DND-41 (cell line): ENCODE measurements around the gene OR2T11.

Source experiments
- ATAC-seq: fragments of 200-7000 bp; cut with Tn5 transposase; 3 replicates; pipeline ENCODE4 v1.9.1; 2021; ENCODE audit warnings: low read depth; ENCODE audit not compliant: insufficient read depth
- DNase-seq: peaks from one replicate; pipeline ENCODE4 v3.0.0-alpha.2; 2020
- H2AFZ ChIP-seq: 2 replicates; pipeline ENCODE4 v1.6.0; 2012; ENCODE audit warnings: low read depth, low read length
- H3K27ac ChIP-seq: 2 replicates; pipeline ENCODE4 v1.5.1; 2012; ENCODE audit warnings: low read length, inconsistent platforms
- H3K27me3 ChIP-seq: fragments of 200-600 bp; sonication (generic); 2 replicates; pipeline ENCODE4 v1.6.0; 2012; ENCODE audit warnings: low read length, mild to moderate bottlenecking, inconsistent platforms; ENCODE audit not compliant: insufficient read depth, poor library complexity
- H3K36me3 ChIP-seq: 2 replicates; pipeline ENCODE4 v1.5.1; 2012; ENCODE audit warnings: low read length, inconsistent platforms; ENCODE audit not compliant: insufficient read depth
- H3K4me1 ChIP-seq: 2 replicates; pipeline ENCODE4 v1.5.1; 2012; ENCODE audit warnings: mild to moderate bottlenecking, low read length; ENCODE audit not compliant: insufficient read depth
- H3K4me2 ChIP-seq: 2 replicates; pipeline ENCODE4 v1.6.0; 2012; ENCODE audit warnings: mild to moderate bottlenecking, moderate library complexity, low read length, inconsistent platforms; ENCODE audit not compliant: insufficient read depth
- H3K4me3 ChIP-seq, 2 experiments: fragments of 200-600 bp in 1 of 2; shearing (Covaris generic) in 1 of 2; 2 replicates each; pipeline ENCODE4 v1.5.1; 2012 to 2016; ENCODE audit warnings: inconsistent platforms in 2 of 2, low read length in 2 of 2, mild to moderate bottlenecking in 2 of 2, low read depth in 1 of 2, moderate library complexity in 1 of 2
- H3K79me2 ChIP-seq: 2 replicates; pipeline ENCODE4 v1.6.0; 2012; ENCODE audit warnings: low read length, inconsistent platforms; ENCODE audit not compliant: insufficient read depth
- H3K9ac ChIP-seq: 2 replicates; pipeline ENCODE4 v1.6.0; 2012; ENCODE audit warnings: low read depth, mild to moderate bottlenecking, inconsistent platforms, low read length, moderate library complexity
- H3K9me3 ChIP-seq: 2 replicates; pipeline ENCODE4 v1.5.1; 2012; ENCODE audit warnings: low read length, moderate library complexity, mild to moderate bottlenecking, inconsistent platforms; ENCODE audit not compliant: insufficient read depth, severe bottlenecking
- H4K20me1 ChIP-seq: 2 replicates; pipeline ENCODE4 v1.6.0; 2012; ENCODE audit warnings: low read length; ENCODE audit not compliant: insufficient read depth
- CTCF ChIP-seq: IDR thresholded peaks from 2 replicates; pipeline ENCODE4 v1.5.1; 2012; ENCODE audit warnings: borderline replicate concordance, low read length, moderate library complexity, mild to moderate bottlenecking; ENCODE audit not compliant: poor library complexity, severe bottlenecking; ENCODE audit errors: extremely low read depth
- EZH2 ChIP-seq: IDR thresholded peaks from 3 replicates; pipeline ENCODE4 v1.6.1; 2012; ENCODE audit warnings: borderline replicate concordance, low read depth, mild to moderate bottlenecking, moderate library complexity, low read length, inconsistent platforms; ENCODE audit not compliant: severe bottlenecking

Gene OR2T11

GRCh38 chr1:248625971-248626370, 8.9 kb downstream of the OR2T11 start:
- DNase-seq (no peak), ATAC-seq (no peak)
- Histone ChIP-seq H3K9ac (no peak overlapping the region), H2AFZ (no peak overlapping the region), H3K4me1 (no peaks in the 10 kb centered on the region), H3K27ac (no peak overlapping the region), H3K4me2 (no peak overlapping the region), H3K27me3 (no peaks in the 10 kb centered on the region), H3K79me2 (no peaks in the 10 kb centered on the region), H4K20me1 (no peaks in the 10 kb centered on the region), H3K9me3 (no peaks in the 10 kb centered on the region), H3K36me3 (no peaks in the 10 kb centered on the region), H3K4me3 (no peak overlapping the region)
- TF ChIP-seq EZH2: no peak
- no peak for TF ChIP-seq CTCF

- H3K9me3 ChIP-seq: no peaks in the 10 kb centered on the region
- no peak overlapping the region for H3K27ac ChIP-seq
- ATAC-seq (no peak), DNase-seq (no peak)
- no peaks in the 10 kb centered on the region for H3K4me1 ChIP-seq
- H3K9ac ChIP-seq: no peak overlapping the region
- no peak overlapping the region for H2AFZ ChIP-seq
- TF ChIP-seq CTCF: no peak
- no peak for TF ChIP-seq EZH2
- no peaks in the 10 kb centered on the region for H3K27me3 ChIP-seq
- H4K20me1 ChIP-seq: no peaks in the 10 kb centered on the region
- no peaks in the 10 kb centered on the region for H3K79me2 ChIP-seq
- no peak overlapping the region for H3K4me3 ChIP-seq
- H3K4me2 ChIP-seq: no peak overlapping the region
- H3K36me3 ChIP-seq: no peaks in the 10 kb centered on the region
Measured at GRCh38 chr1:248625166-248625565, 9.7 kb downstream of the OR2T11 start.

GRCh38 chr1:248622570-248623001, 12.3 kb downstream of the OR2T11 start:
- H4K20me1 ChIP-seq: no peaks in the 10 kb centered on the region
- H3K4me3 ChIP-seq: no peak overlapping the region
- no peak overlapping the region for H3K9ac ChIP-seq
- H3K4me1 ChIP-seq: no peaks in the 10 kb centered on the region
- peak; percentile 80 for ATAC-seq
- H3K79me2 ChIP-seq: no peaks in the 10 kb centered on the region
- no peaks in the 10 kb centered on the region for H3K27me3 ChIP-seq
- peak; percentile 4 for DNase-seq
- H3K36me3 ChIP-seq: no peaks in the 10 kb centered on the region
- no peak overlapping the region for H3K4me2 ChIP-seq
- H3K9me3 ChIP-seq: no peaks in the 10 kb centered on the region
- no peak overlapping the region for H2AFZ ChIP-seq
- peak; percentile 58 for TF ChIP-seq CTCF
- no peak for TF ChIP-seq EZH2
- H3K27ac ChIP-seq: no peak overlapping the region

GRCh38 chr1:248621770-248622169, 13.1 kb downstream of the OR2T11 start:
- no peak overlapping the region for H3K4me2 ChIP-seq
- no peak overlapping the region for H2AFZ ChIP-seq
- no peaks in the 10 kb centered on the region for H4K20me1 ChIP-seq
- H3K4me1 ChIP-seq: no peaks in the 10 kb centered on the region
- DNase-seq (no peak), ATAC-seq (no peak)
- H3K79me2 ChIP-seq: no peaks in the 10 kb centered on the region
- H3K36me3 ChIP-seq: no peaks in the 10 kb centered on the region
- H3K4me3 ChIP-seq: no peak overlapping the region
- no peak overlapping the region for H3K27ac ChIP-seq
- TF ChIP-seq CTCF (no peak), EZH2 (no peak)
- no peaks in the 10 kb centered on the region for H3K27me3 ChIP-seq
- no peak overlapping the region for H3K9ac ChIP-seq
- H3K9me3 ChIP-seq: no peaks in the 10 kb centered on the region
